Vagina (tissue), 2 donors: ENCODE data around the gene SH2D1B. TPM values are rescaled to one million over a fixed set of nuclear protein-coding genes. Genes with fewer than 3 reads are reported as not detected.

Source experiments
- DNase-seq, 2 donors: peaks; one replicate each; pipeline ENCODE4 v3.0.0-alpha.2; 2017; ENCODE audit errors: extremely low spot score in 2 of 2
- H3K27ac ChIP-seq: fragments of 200-600 bp; sonication (generic); one replicate; pipeline ENCODE4 v1.5.1; 2019
- H3K27me3 ChIP-seq: fragments of 200-600 bp; sonication (generic); one replicate; pipeline ENCODE4 v1.5.1; 2019
- H3K36me3 ChIP-seq, 2 donors: fragments of 200-600 bp; sonication (generic); one replicate each; pipeline ENCODE4 v1.5.1; 2017 to 2019
- H3K4me1 ChIP-seq: fragments of 200-600 bp; sonication (generic); one replicate; pipeline ENCODE4 v1.5.1; 2019
- H3K4me3 ChIP-seq, 2 donors: fragments of 200-600 bp; sonication (generic); 1 replicate in 1 of 2; 2 replicates in 1 of 2; pipeline ENCODE4 v1.5.1; 2016 to 2019
- H3K9me3 ChIP-seq: fragments of 200-600 bp; sonication (generic); one replicate; pipeline ENCODE4 v1.5.1; 2019
- POLR2A ChIP-seq, 2 donors: fragments of 450-650 bp; IDR thresholded peaks; one replicate each; pipeline ENCODE4 v1.6.1; 2017; ENCODE audit warnings: antibody characterized with exemption in 2 of 2, mild to moderate bottlenecking in 2 of 2, moderate library complexity in 2 of 2
- POLR2AphosphoS5 ChIP-seq, 2 donors: sonication (generic); formaldehyde crosslinking; IDR thresholded peaks; one replicate each; pipeline ENCODE4 v1.9.0; 2017; ENCODE audit warnings: antibody characterized with exemption in 2 of 2, mild to moderate bottlenecking in 2 of 2, low read depth in 1 of 2; ENCODE audit not compliant: insufficient read depth in 1 of 2
- intact Hi-C: fragments of 100-400 bp; cut with DNase I; formaldehyde crosslinking; loops from one replicate; pipeline ENCODE4 v1.15.1; 2023
- total RNA-seq: library from RNA; depleted of rRNA; stranded (reverse); fragments of >200 nt; gene quantifications from one replicate; pipeline ENCODE4 v1.2.3, GENCODE V29; 2016
- TF ChIP-seq, protein P1 (sequence below), 3 experiments: fragments of 450-650 bp in 2 of 3; fragments of 200-600 bp in 1 of 3; sonication (generic) in 1 of 3; IDR thresholded peaks; one replicate each; pipeline ENCODE4 v1.5.1; 2017 to 2019; ENCODE audit warnings: antibody characterized with exemption in 3 of 3, mild to moderate bottlenecking in 2 of 3, moderate library complexity in 2 of 3

SH2D1B gene
- total RNA-seq, 1 donor from 2014 or later: not detected

DNA sequence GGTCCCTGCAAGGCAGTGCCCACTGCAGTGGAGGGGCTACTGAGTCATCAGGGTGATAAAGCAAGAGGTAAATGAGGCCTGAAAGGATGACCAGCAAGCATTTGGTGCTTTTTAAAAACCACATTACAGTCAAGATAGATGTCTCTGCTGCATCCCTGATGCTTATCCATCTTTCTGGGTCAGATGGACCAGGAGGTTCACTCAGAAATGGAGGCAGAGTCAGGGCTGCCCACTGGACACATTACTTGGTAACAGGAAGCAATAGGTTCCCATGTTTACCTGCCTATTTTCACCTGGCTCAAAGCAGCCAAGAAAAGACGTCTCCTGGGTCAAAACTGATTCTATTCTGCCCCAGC, 38.9 kb downstream of the SH2D1B start:
- DNase-seq: no peak
- Histone ChIP-seq H3K9me3 (no peaks in the 10 kb centered on the region), H3K27me3 (no peaks in the 10 kb centered on the region), H3K4me1 (peaks cover 5% of the 10 kb centered on the region), H3K4me3 (no peak overlapping the region), H3K36me3 (no peaks in the 10 kb centered on the region), H3K27ac (no peak overlapping the region)
- intact Hi-C loops: no loop called here
- TF ChIP-seq POLR2A (IDR thresholded peaks at IDR 0.05) (no peak), POLR2AphosphoS5 (IDR thresholded peaks at IDR 0.05; ENCODE audit: insufficient read depth in 1 of 2, low read depth in 1 of 2) (no peak)

DNA sequence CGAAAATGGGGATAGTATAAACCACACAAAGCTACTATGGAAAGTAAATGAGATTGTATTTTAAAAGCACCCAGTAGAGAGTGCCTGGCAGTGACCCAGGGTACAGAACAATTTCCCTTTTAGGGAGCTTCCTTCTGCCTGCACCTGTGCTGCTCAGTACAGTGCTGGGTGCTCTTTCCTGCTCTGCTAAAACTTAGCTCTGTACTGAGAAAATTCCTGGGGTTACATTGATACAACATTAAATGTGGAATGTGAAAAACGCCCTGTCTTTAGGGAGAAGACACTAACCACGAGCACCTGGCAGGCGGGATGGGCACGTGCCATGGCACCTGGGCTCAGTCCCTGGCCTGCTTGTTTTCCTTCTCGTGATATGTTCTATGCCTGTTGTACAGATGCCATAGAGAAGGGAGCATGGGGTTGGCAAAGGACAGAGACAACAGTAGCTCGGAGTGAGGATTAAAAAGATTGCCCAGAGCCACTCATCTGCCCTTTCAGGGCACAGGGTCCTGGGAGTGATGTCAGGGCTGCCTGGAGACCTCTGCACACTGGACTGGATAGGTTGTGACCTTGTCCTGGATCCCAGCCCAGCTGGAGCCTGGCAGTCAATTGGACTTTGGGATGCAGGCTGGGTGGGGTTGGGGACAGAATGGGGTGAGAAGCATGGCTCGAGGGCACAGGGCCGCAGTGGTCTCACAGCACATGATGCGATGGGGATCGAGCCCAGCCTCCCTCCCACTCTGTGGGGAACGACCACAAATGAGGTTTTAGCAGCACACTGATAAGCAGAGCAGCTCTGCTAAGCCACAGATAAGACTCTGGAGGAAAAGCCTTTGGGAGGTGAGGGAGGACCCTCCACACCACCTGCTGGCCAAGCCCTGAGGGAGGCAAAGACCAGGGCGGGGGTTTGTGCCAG, 39.5 kb downstream of the SH2D1B start:
- intact Hi-C loops: no loop called here
- Histone ChIP-seq H3K4me3 (no peak overlapping the region), H3K4me1 (peaks cover 5% of the 10 kb centered on the region), H3K27me3 (no peaks in the 10 kb centered on the region), H3K9me3 (no peaks in the 10 kb centered on the region), H3K27ac (no peak overlapping the region), H3K36me3 (no peaks in the 10 kb centered on the region)
- TF ChIP-seq, protein P1, sequence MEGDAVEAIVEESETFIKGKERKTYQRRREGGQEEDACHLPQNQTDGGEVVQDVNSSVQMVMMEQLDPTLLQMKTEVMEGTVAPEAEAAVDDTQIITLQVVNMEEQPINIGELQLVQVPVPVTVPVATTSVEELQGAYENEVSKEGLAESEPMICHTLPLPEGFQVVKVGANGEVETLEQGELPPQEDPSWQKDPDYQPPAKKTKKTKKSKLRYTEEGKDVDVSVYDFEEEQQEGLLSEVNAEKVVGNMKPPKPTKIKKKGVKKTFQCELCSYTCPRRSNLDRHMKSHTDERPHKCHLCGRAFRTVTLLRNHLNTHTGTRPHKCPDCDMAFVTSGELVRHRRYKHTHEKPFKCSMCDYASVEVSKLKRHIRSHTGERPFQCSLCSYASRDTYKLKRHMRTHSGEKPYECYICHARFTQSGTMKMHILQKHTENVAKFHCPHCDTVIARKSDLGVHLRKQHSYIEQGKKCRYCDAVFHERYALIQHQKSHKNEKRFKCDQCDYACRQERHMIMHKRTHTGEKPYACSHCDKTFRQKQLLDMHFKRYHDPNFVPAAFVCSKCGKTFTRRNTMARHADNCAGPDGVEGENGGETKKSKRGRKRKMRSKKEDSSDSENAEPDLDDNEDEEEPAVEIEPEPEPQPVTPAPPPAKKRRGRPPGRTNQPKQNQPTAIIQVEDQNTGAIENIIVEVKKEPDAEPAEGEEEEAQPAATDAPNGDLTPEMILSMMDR (IDR thresholded peaks at IDR 0.05): no peak
- peak in 1 of 2 donors; percentile 54 for TF ChIP-seq POLR2AphosphoS5 (IDR thresholded peaks at IDR 0.05; ENCODE audit: insufficient read depth in 1 of 2, low read depth in 1 of 2)
- no peak for TF ChIP-seq POLR2A (IDR thresholded peaks at IDR 0.05)
- DNase-seq: no peak

GRCh38 chr1:162371611-162372010, 40.3 kb downstream of the SH2D1B start:
- no peak overlapping the region for H3K4me3 ChIP-seq
- intact Hi-C loops: no loop called here
- no peaks in the 10 kb centered on the region for H3K27me3 ChIP-seq
- peaks cover 5% of the 10 kb centered on the region for H3K4me1 ChIP-seq
- TF ChIP-seq POLR2AphosphoS5 (IDR thresholded peaks at IDR 0.05; ENCODE audit: insufficient read depth in 1 of 2, low read depth in 1 of 2) (no peak), POLR2A (IDR thresholded peaks at IDR 0.05) (no peak)
- TF ChIP-seq, protein P1 (IDR thresholded peaks at IDR 0.05): no peak
- H3K9me3 ChIP-seq: no peaks in the 10 kb centered on the region
- DNase-seq: no peak
- H3K36me3 ChIP-seq: no peaks in the 10 kb centered on the region
- no peak overlapping the region for H3K27ac ChIP-seq

DNA sequence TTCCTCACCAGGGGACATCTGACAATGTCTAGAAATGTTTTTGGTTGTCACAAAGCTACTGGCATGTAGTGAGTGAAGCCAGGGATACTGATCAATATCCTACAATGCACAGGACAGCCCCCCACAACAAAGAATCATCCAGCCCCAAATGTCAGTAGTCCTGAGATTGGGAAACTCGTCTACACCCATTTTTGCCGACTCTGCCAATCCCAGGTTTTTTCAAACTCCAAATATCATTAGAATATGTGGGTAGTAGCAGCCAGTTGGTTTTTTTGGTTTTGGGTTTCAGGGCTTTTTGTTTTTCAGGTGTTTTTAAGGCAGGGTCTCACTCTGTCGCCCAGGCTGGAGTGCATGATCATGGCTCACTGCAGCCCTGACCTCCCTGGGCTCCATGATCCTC, 41.2 kb downstream of the SH2D1B start:
- Histone ChIP-seq H3K4me3 (no peak overlapping the region), H3K9me3 (no peaks in the 10 kb centered on the region), H3K36me3 (no peaks in the 10 kb centered on the region), H3K4me1 (peaks cover 5% of the 10 kb centered on the region), H3K27me3 (no peaks in the 10 kb centered on the region), H3K27ac (no peak overlapping the region)
- TF ChIP-seq, protein P1 (IDR thresholded peaks at IDR 0.05): no peak
- TF ChIP-seq POLR2AphosphoS5 (IDR thresholded peaks at IDR 0.05; ENCODE audit: insufficient read depth in 1 of 2, low read depth in 1 of 2): no peak
- no peak for TF ChIP-seq POLR2A (IDR thresholded peaks at IDR 0.05)
- intact Hi-C loops: no loop called here
- DNase-seq: no peak

DNA sequence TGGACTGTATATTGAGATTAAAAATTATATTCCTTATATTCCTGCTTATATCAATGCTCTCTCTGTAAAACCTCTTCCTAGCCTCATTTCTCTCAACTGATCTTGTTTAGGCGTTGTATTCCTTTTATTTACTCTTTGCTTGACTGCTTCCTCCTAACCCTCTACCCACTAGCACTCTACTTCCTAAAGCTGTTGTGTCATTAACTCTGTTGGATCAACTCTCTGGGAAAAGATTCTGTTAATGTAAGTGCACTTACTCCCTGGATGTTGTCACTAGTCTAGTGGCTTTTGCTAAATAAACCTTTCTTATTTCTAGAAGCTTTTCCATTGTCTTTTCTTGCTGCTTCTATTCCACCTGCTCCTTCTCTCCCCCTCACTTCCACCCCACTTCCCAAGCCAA, 41.8 kb downstream of the SH2D1B start:
- H3K9me3 ChIP-seq: no peaks in the 10 kb centered on the region
- H3K27ac ChIP-seq: no peak overlapping the region
- H3K27me3 ChIP-seq: no peaks in the 10 kb centered on the region
- TF ChIP-seq POLR2AphosphoS5 (IDR thresholded peaks at IDR 0.05; ENCODE audit: insufficient read depth in 1 of 2, low read depth in 1 of 2) (no peak), POLR2A (IDR thresholded peaks at IDR 0.05) (no peak)
- TF ChIP-seq, protein P1 (IDR thresholded peaks at IDR 0.05): no peak
- no peaks in the 10 kb centered on the region for H3K36me3 ChIP-seq
- intact Hi-C loops: no loop called here
- DNase-seq: no peak
- H3K4me3 ChIP-seq: no peak overlapping the region
- H3K4me1 ChIP-seq: peaks cover 5% of the 10 kb centered on the region
